Hepatocyte (in vitro differentiated cells): Measurements from ENCODE around the gene ROR2.

Experiments used
- EZH2 ChIP-seq: fragments of 200-600 bp; sonication (generic); IDR thresholded peaks from 2 replicates; pipeline ENCODE4 v1.6.1; 2016; ENCODE audit warnings: antibody characterized with exemption, mild to moderate bottlenecking, borderline replicate concordance
- EZH2phosphoT487 ChIP-seq: fragments of 200-600 bp; sonication (generic); IDR thresholded peaks from one replicate; pipeline ENCODE4 v1.6.1; 2018; ENCODE audit warnings: antibody characterized with exemption, mild to moderate bottlenecking, low read depth, moderate library complexity; ENCODE audit not compliant: unreplicated experiment, severe bottlenecking
- TF ChIP-seq, protein P1 (sequence below): fragments of 200-600 bp; sonication (generic); IDR thresholded peaks from 2 replicates; pipeline ENCODE4 v1.5.1; 2016; ENCODE audit warnings: antibody characterized with exemption, mild to moderate bottlenecking; ENCODE audit not compliant: poor library complexity

DNA sequence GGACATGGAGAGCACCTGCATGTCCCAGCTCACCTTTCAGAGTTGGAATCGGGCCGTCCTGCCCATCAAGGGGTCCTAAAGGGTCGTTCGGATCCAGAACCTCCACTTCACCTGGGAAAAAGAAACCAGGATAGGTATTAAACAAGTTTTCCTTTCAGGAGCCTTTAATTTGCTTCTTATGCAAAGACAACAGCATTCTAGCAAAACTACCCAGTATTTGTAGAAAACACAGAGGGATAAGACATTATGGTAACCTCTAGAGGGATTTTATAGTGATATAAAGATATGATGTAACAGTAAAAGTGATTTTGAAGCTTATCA is 174.4 kb downstream of the ROR2 start:
- TF ChIP-seq, protein P1, sequence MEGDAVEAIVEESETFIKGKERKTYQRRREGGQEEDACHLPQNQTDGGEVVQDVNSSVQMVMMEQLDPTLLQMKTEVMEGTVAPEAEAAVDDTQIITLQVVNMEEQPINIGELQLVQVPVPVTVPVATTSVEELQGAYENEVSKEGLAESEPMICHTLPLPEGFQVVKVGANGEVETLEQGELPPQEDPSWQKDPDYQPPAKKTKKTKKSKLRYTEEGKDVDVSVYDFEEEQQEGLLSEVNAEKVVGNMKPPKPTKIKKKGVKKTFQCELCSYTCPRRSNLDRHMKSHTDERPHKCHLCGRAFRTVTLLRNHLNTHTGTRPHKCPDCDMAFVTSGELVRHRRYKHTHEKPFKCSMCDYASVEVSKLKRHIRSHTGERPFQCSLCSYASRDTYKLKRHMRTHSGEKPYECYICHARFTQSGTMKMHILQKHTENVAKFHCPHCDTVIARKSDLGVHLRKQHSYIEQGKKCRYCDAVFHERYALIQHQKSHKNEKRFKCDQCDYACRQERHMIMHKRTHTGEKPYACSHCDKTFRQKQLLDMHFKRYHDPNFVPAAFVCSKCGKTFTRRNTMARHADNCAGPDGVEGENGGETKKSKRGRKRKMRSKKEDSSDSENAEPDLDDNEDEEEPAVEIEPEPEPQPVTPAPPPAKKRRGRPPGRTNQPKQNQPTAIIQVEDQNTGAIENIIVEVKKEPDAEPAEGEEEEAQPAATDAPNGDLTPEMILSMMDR: no peak
- TF ChIP-seq EZH2: no peak
- TF ChIP-seq EZH2phosphoT487: no peak
